T-helper 17 cell (primary cell): ENCODE measurements around the gene TMEM9B. TPM values are rescaled to one million over a fixed set of nuclear protein-coding genes. Genes with fewer than 3 reads are reported as not detected.

Source experiments
- ATAC-seq: fragments of 150-1000 bp; cut with Tn5 transposase; 2 replicates; pipeline ENCODE4 v1.10.0; 2021; ENCODE audit warnings: mild to moderate bottlenecking, moderate library complexity
- DNase-seq, 3 donors: peaks; one replicate each; pipeline versions ENCODE4 v3.0.0 to v3.0.0-alpha.2; 2020 to 2021
- H3K9me3 ChIP-seq: one replicate; pipeline ENCODE4 v1.7.0; 2013; ENCODE audit warnings: low read length, mild to moderate bottlenecking; ENCODE audit not compliant: control insufficient read depth, poor library complexity, severe bottlenecking
- H3K27ac Mint-ChIP-seq: one replicate; pipeline ENCODE4 v1.8.0; 2022; ENCODE audit warnings: mild to moderate bottlenecking, moderate library complexity, mixed read lengths
- H3K27me3 Mint-ChIP-seq: one replicate; pipeline ENCODE4 v1.8.0; 2022; ENCODE audit warnings: mixed read lengths
- H3K36me3 Mint-ChIP-seq: one replicate; pipeline ENCODE4 v1.8.0; 2022; ENCODE audit warnings: low read depth, mixed read lengths
- H3K4me1 Mint-ChIP-seq: one replicate; pipeline ENCODE4 v1.8.0; 2022; ENCODE audit warnings: mild to moderate bottlenecking, mixed read lengths
- H3K4me3 Mint-ChIP-seq: one replicate; pipeline ENCODE4 v1.8.0; 2022; ENCODE audit warnings: mild to moderate bottlenecking, moderate library complexity, mixed read lengths
- total RNA-seq, 4 donors: library from RNA in 2 of 4; stranded (reverse) in 2 of 4; gene quantifications; one replicate each; pipeline ENCODE4 v1.2.3 and lab custom pipeline; 2022 to 2026

TMEM9B gene
- total RNA-seq, 2 donors from 2014 or later = 28.3 to 30.3 TPM

DNA sequence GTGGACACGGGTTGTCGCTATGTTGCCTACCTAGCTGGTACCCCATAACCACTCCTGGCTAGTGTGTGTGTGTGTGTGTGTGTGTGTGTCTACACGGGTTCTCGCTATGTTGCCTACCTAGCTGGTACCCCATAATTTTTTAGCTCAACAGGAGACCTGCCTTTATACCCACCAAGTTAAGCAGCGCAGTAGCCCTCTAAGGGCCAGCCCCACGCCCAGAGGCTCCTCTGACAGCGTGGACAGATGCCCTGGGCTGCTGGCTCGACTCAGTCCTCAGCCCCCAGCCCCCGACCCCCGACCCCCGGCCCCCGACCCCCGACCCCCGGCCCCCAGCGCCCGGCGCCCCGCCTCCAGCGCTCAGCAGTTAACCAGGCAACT lies 53.6 kb downstream of the TMEM9B start:
- H3K27me3 Mint-ChIP-seq = no peaks in the 10 kb centered on the region
- peak overlapping the region; percentile 96 for H3K4me3 Mint-ChIP-seq
- ATAC-seq (peak; percentile 16), DNase-seq (no peak)
- no peaks in the 10 kb centered on the region for H3K36me3 Mint-ChIP-seq
- no peaks in the 10 kb centered on the region for H3K9me3 ChIP-seq
- H3K27ac Mint-ChIP-seq = peak overlapping the region; percentile 57
- H3K4me1 Mint-ChIP-seq = peaks cover 33% of the 10 kb centered on the region

DNA sequence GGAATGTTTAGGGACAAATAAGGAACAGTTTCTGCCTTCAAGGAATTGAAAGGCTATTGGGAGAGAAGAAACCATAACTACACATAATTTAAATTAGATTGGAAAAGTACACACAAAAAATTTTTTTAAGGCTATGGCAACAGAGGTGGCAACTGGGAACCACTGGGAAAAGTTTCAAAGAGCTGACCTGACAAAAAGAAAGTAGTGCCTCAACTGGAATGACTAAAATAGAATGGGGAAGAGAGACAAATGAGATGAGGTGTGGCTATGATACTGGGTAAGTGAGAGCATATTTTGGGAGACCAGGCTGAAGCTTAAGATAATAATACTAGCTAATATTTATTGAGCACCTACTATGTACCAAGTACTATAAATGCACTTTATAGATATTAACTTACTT lies 56.1 kb downstream of the TMEM9B start:
- no peak for ATAC-seq
- no peaks in the 10 kb centered on the region for H3K9me3 ChIP-seq
- DNase-seq = no peak
- H3K4me1 Mint-ChIP-seq = peaks cover 22% of the 10 kb centered on the region
- no peak overlapping the region for H3K4me3 Mint-ChIP-seq
- H3K36me3 Mint-ChIP-seq = no peaks in the 10 kb centered on the region
- H3K27ac Mint-ChIP-seq = no peak overlapping the region
- no peaks in the 10 kb centered on the region for H3K27me3 Mint-ChIP-seq

- ATAC-seq = no peak
- H3K9me3 ChIP-seq = no peaks in the 10 kb centered on the region
- Mint-ChIP-seq H3K27me3 (no peaks in the 10 kb centered on the region), H3K36me3 (no peaks in the 10 kb centered on the region), H3K4me3 (no peak overlapping the region), H3K4me1 (peaks cover 22% of the 10 kb centered on the region), H3K27ac (peak overlapping the region; percentile 19)
- no peak for DNase-seq
These were observed 57.1 kb downstream of the TMEM9B start for GRCh38 chr11:8907116-8907515.

- Mint-ChIP-seq H3K4me3 (no peak overlapping the region), H3K27ac (no peak overlapping the region), H3K36me3 (no peaks in the 10 kb centered on the region), H3K27me3 (no peaks in the 10 kb centered on the region), H3K4me1 (peaks cover 22% of the 10 kb centered on the region)
- DNase-seq (no peak), ATAC-seq (no peak)
- no peaks in the 10 kb centered on the region for H3K9me3 ChIP-seq
These were observed 58.6 kb downstream of the TMEM9B start for GRCh38 chr11:8905528-8906165.

DNA sequence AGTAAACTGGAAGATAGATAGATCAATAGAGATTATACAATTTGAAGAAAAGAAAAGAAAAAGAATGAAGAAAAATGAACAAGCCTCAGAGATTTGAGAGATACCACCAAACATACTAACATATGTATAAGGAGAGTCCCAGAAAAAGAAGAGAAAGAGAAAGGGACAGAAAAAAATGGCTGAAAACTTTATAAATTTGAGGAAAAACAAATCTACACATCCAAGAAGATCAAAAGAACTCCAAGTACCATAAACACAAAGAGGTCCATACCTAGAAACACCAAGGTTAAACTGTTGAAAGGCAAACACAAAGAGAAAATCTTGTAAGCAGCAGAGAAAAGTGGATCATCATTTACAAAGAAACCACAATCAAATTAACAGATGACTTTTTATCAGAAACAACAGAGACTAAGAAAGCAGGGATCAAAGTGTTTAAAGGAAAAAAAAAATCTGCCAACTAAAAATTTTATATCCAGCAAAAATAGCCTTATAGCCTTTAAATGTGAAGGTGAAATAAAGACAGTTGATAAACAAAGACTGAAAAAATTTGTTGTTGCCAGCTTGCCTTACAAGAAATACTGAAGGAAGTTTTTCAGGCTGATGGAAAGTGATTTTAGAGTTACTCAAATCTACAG lies 65.0 kb downstream of the TMEM9B start:
- no peak for ATAC-seq
- Mint-ChIP-seq H3K4me3 (no peak overlapping the region), H3K36me3 (no peaks in the 10 kb centered on the region), H3K27me3 (no peaks in the 10 kb centered on the region), H3K4me1 (no peaks in the 10 kb centered on the region), H3K27ac (no peak overlapping the region)
- DNase-seq = no peak
- no peaks in the 10 kb centered on the region for H3K9me3 ChIP-seq

Other genes with a start within 250 kb of the TMEM9B start
- 1 to 10 TPM; 6.8 to 8.1 TPM for gene AKIP1, start 53.3 kb downstream of the TMEM9B start, total RNA-seq
- not detected for gene C11orf16, start 31.5 kb downstream of the TMEM9B start, total RNA-seq
- not detected for gene ASCL3, start 21.4 kb downstream of the TMEM9B start, total RNA-seq
- gene NRIP3, start 39.6 kb upstream of the TMEM9B start, total RNA-seq = 1 to 10 TPM; 3.8 to 4.4 TPM
- gene SCUBE2, start 127.2 kb upstream of the TMEM9B start, total RNA-seq = under 1 TPM in 1 of 2 donors, not detected in 1; 0.10 TPM